PC-3 (cell line): ENCODE data around the gene OXNAD1. TPM values are rescaled to one million over a fixed set of nuclear protein-coding genes. Genes with fewer than 3 reads are reported as not detected.

Experiments used
- ATAC-seq: fragments of 200-7000 bp; cut with Tn5 transposase; 2 replicates; pipeline ENCODE4 v1.9.1; 2020; ENCODE audit warnings: mild to moderate bottlenecking, moderate library complexity
- BruUV-seq: library from RNA; stranded (reverse); fragments of 400-500 nt; replicated peaks from 2 replicates; lab custom pipeline; 2021; lab: Mats Ljungman, UMichigan
- CTCF ChIA-PET: fragments of 300-600 bp; sonication (Branson Sonifier 250); formaldehyde crosslinking; loops from one replicate; lab custom pipeline; 2022; ENCODE audit warnings: antibody characterized with exemption; lab: Charles Lee
- POLR2A ChIA-PET: fragments of 300-600 bp; sonication (Branson Sonifier 250); formaldehyde crosslinking; loops from one replicate; lab custom pipeline; 2022; ENCODE audit warnings: antibody characterized with exemption; ENCODE audit not compliant: unreplicated experiment; lab: Charles Lee
- DNase-seq: peaks from one replicate; pipeline ENCODE4 v3.0.0-alpha.2; 2015
- H2AFZ ChIP-seq: fragments of 300-600 bp; sonication (generic); 2 replicates; pipeline ENCODE4 v1.6.0; 2016; ENCODE audit warnings: antibody characterized with exemption, low read length
- H3F3A ChIP-seq: fragments of 300-600 bp; sonication (generic); one replicate; pipeline ENCODE4 v1.6.0; 2017; ENCODE audit warnings: antibody characterized with exemption, low read length, control low read depth, mild to moderate bottlenecking; ENCODE audit not compliant: unreplicated experiment
- H3K27ac ChIP-seq: fragments of 300-600 bp; sonication (generic); 2 replicates; pipeline ENCODE4 v1.5.1; 2016; ENCODE audit warnings: mild to moderate bottlenecking, low read length
- H3K27me3 ChIP-seq: fragments of 300-600 bp; sonication (generic); 2 replicates; pipeline ENCODE4 v1.6.1; 2016; ENCODE audit warnings: low read length, mixed read lengths
- H3K36me3 ChIP-seq: fragments of 300-600 bp; sonication (generic); 2 replicates; pipeline ENCODE4 v1.6.1; 2016; ENCODE audit warnings: low read depth, mixed run types, low read length, mixed read lengths
- H3K4me1 ChIP-seq: fragments of 300-600 bp; sonication (generic); 2 replicates; pipeline ENCODE4 v1.5.1; 2016; ENCODE audit warnings: low read length; ENCODE audit not compliant: insufficient read depth
- H3K4me2 ChIP-seq: fragments of 300-600 bp; sonication (generic); 2 replicates; pipeline ENCODE4 v1.6.0; 2016; ENCODE audit warnings: low read length
- H3K4me3 ChIP-seq: fragments of 300-600 bp; sonication (generic); 2 replicates; pipeline ENCODE4 v1.5.1; 2016; ENCODE audit warnings: mild to moderate bottlenecking, low read length, mixed read lengths
- H3K79me2 ChIP-seq: fragments of 300-600 bp; sonication (generic); 2 replicates; pipeline ENCODE4 v1.6.1; 2017; ENCODE audit warnings: low read length, mixed read lengths
- H3K9ac ChIP-seq: fragments of 300-600 bp; sonication (generic); 2 replicates; pipeline ENCODE4 v1.6.0; 2016; ENCODE audit warnings: mild to moderate bottlenecking, low read length
- H3K9me2 ChIP-seq: fragments of 300-600 bp; sonication (generic); replicated peaks from 2 replicates; pipeline ENCODE4 v1.6.1; 2016; ENCODE audit warnings: mixed run types, low read length, mixed read lengths
- H3K9me3 ChIP-seq: fragments of 300-600 bp; sonication (generic); 2 replicates; pipeline ENCODE4 v1.6.1; 2016; ENCODE audit warnings: low read length, mixed read lengths
- H4K20me1 ChIP-seq: fragments of 300-600 bp; sonication (generic); 2 replicates; pipeline ENCODE4 v1.6.1; 2016; ENCODE audit warnings: low read length, mixed read lengths
- CTCF ChIP-seq: fragments of 300-600 bp; sonication (generic); conservative IDR thresholded peaks from 2 replicates; pipeline ENCODE4 v1.5.1; 2017; ENCODE audit warnings: antibody characterized with exemption, low read depth, mild to moderate bottlenecking, low read length
- EZH2 ChIP-seq: fragments of 300-600 bp; sonication (generic); IDR thresholded peaks from one replicate; pipeline ENCODE4 v1.6.1; 2017; ENCODE audit warnings: antibody characterized with exemption, mild to moderate bottlenecking, low read length; ENCODE audit not compliant: unreplicated experiment
- EZH2phosphoT487 ChIP-seq: fragments of 300-600 bp; sonication (generic); IDR thresholded peaks from 2 replicates; pipeline ENCODE4 v1.6.1; 2018; ENCODE audit warnings: mild to moderate bottlenecking, antibody characterized with exemption, low read length, borderline replicate concordance
- intact Hi-C: fragments of 100-400 bp; cut with micrococcal nuclease; formaldehyde crosslinking; loops from 2 replicates; pipeline ENCODE4 v1.9.0; 2023
- total RNA-seq: library from RNA; depleted of rRNA; stranded (reverse); fragments of >200 nt; gene quantifications from 2 replicates; pipeline ENCODE4 v1.2.3, GENCODE V29; 2014

The OXNAD1 gene
- total RNA-seq, 1 experiment from 2014 or later: 20.5 TPM

- intact Hi-C loops: no loop called here
- H3K4me1 ChIP-seq: no peaks in the 10 kb centered on the region
- H4K20me1 ChIP-seq: no peaks in the 10 kb centered on the region
- no peak for TF ChIP-seq EZH2
- TF ChIP-seq EZH2phosphoT487: no peak
- TF ChIP-seq CTCF: no peak
- ATAC-seq (no peak), DNase-seq (no peak)
- H2AFZ ChIP-seq: no peak overlapping the region
- no peak overlapping the region for H3K4me3 ChIP-seq
- no peaks in the 10 kb centered on the region for H3K9me2 ChIP-seq
- no peaks in the 10 kb centered on the region for H3K79me2 ChIP-seq
- H3F3A ChIP-seq: no peaks in the 10 kb centered on the region
- ChIA-PET POLR2A (no interaction called here), CTCF (no interaction called here)
- H3K27ac ChIP-seq: no peak overlapping the region
- H3K4me2 ChIP-seq: no peak overlapping the region
- BruUV-seq: no TSS peak
- H3K27me3 ChIP-seq: no peaks in the 10 kb centered on the region
- H3K9ac ChIP-seq: no peak overlapping the region
- H3K36me3 ChIP-seq: 0 out of 2 replicates have a peak, but pooled peaks cover 2% of the 10 kb centered on the region
- H3K9me3 ChIP-seq: no peaks in the 10 kb centered on the region
Observed at GRCh38 chr3:16318176-16318575, 53.2 kb downstream of the OXNAD1 start.

- H3K79me2 ChIP-seq: no peaks in the 10 kb centered on the region
- H3K9me2 ChIP-seq: no peaks in the 10 kb centered on the region
- CTCF ChIA-PET: no interaction called here
- no peak overlapping the region for H3K4me2 ChIP-seq
- H4K20me1 ChIP-seq: no peaks in the 10 kb centered on the region
- no peaks in the 10 kb centered on the region for H3K4me1 ChIP-seq
- no TSS peak for BruUV-seq
- H3K9me3 ChIP-seq: no peaks in the 10 kb centered on the region
- H2AFZ ChIP-seq: no peak overlapping the region
- H3K27me3 ChIP-seq: no peaks in the 10 kb centered on the region
- TF ChIP-seq EZH2phosphoT487 (no peak), CTCF (peak; percentile 81)
- 0 out of 2 replicates have a peak, but pooled peaks cover 2% of the 10 kb centered on the region for H3K36me3 ChIP-seq
- DNase-seq: peak; percentile 33
- H3F3A ChIP-seq: no peaks in the 10 kb centered on the region
- POLR2A ChIA-PET: no interaction called here
- ATAC-seq: no peak
- intact Hi-C loops: no loop called here
- no peak overlapping the region for H3K4me3 ChIP-seq
- H3K27ac ChIP-seq: no peak overlapping the region
- H3K9ac ChIP-seq: no peak overlapping the region
Observed at GRCh38 chr3:16319307-16319706, 54.3 kb downstream of the OXNAD1 start.

- H3K4me1 ChIP-seq: no peaks in the 10 kb centered on the region
- BruUV-seq: no TSS peak
- ChIA-PET CTCF (no interaction called here), POLR2A (no interaction called here)
- ATAC-seq: no peak
- 0 out of 2 replicates have a peak, but pooled peaks cover 2% of the 10 kb centered on the region for H3K36me3 ChIP-seq
- TF ChIP-seq EZH2phosphoT487 (no peak), CTCF (no peak), EZH2 (no peak)
- H2AFZ ChIP-seq: no peak overlapping the region
- H3K9ac ChIP-seq: no peak overlapping the region
- H3K4me2 ChIP-seq: no peak overlapping the region
- no peaks in the 10 kb centered on the region for H3K27me3 ChIP-seq
- H4K20me1 ChIP-seq: no peaks in the 10 kb centered on the region
- H3F3A ChIP-seq: no peaks in the 10 kb centered on the region
- no peaks in the 10 kb centered on the region for H3K9me2 ChIP-seq
- no peak for DNase-seq
- H3K9me3 ChIP-seq: no peaks in the 10 kb centered on the region
- intact Hi-C loops: no loop called here
- H3K79me2 ChIP-seq: no peaks in the 10 kb centered on the region
- no peak overlapping the region for H3K4me3 ChIP-seq
- no peak overlapping the region for H3K27ac ChIP-seq
Observed at GRCh38 chr3:16319723-16320122, 54.7 kb downstream of the OXNAD1 start.
